ENCODE results near the gene C1QTNF7.

- no peak for TF ChIP-seq POLR2A (IDR thresholded peaks at IDR 0.05; ENCODE audit: low read length)
- no peak for TF ChIP-seq GATA1 (IDR thresholded peaks at IDR 0.05; ENCODE audit: low read depth, low read length)
Observed at GRCh38 chr4:15458616-15459015, 30.8 kb downstream of the C1QTNF7 start.

All from erythroblast (primary cell).